SK-N-MC (cell line): Measurements from ENCODE around the gene TMEM200C.

ENCODE experiments used
- EZH2 ChIP-seq: fragments of 200-600 bp; sonication (generic); IDR thresholded peaks from one replicate; pipeline ENCODE4 v1.6.1; 2017; ENCODE audit warnings: antibody characterized with exemption
- FOXP2 ChIP-seq: optimal IDR thresholded peaks from 2 replicates; pipeline ENCODE3; 2011; ENCODE audit warnings: mild to moderate bottlenecking, moderate library complexity; ENCODE audit not compliant: insufficient read depth; ENCODE audit errors: extremely low read length, control extremely low read depth
- POLR2AphosphoS5 ChIP-seq: IDR thresholded peaks from 2 replicates; pipeline ENCODE4 v1.6.1; 2012; ENCODE audit warnings: mild to moderate bottlenecking, low read depth, low read length, borderline replicate concordance

DNA sequence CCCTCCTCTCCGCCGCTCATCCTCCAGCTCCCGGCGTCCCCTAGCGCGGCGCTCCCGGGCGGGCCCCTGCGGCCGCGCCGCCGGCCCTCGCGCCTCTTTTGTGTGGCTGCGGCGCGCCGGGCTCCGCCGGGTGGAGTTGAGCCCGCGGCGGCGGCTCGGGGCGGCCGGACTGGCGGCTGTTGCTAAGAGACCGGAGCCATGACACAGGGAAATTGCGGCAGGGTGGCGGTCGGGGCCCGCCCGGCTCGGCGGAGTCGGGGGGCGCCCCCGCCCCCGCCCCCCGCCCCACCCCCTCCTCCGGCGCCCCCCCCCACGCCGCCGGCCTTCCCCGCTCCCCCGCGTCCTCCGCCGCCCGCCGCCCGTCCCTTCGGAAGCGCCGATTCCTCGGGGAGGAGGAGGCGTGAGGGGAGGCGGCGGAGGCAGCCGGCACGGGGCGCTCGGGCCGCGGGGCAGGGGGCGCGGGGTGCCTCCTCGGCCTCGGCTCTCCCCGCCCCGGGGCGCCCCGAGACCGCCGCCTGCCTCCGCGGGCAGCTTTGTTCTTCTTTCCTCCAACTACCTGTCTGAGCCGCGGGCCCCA is at the start of gene TMEM200C:
- TF ChIP-seq EZH2 (no peak), POLR2AphosphoS5 (no peak), FOXP2 (no peak)
